HepG2 (cell line): ENCODE results near the gene LCA5. TPM values are rescaled to one million over a fixed set of nuclear protein-coding genes. Genes with fewer than 3 reads are reported as not detected.

Experiments
- ATAC-seq: fragments of 200-7000 bp; cut with Tn5 transposase; 3 replicates; pipeline ENCODE4 v1.9.1; 2020; ENCODE audit warnings: mild to moderate bottlenecking, moderate library complexity
- BruUV-seq: library from RNA; stranded (reverse); fragments of 400-500 nt; replicated peaks from 2 replicates; lab custom pipeline; 2021; lab: Mats Ljungman, UMichigan
- CTCF ChIA-PET: fragments of 300-600 bp; formaldehyde crosslinking; extraction: SDS; loops from one replicate; lab custom pipeline; 2021; ENCODE audit warnings: low total read pairs, inconsistent platforms, low intra/inter-chr PET ratio; lab: Yijun Ruan, JAX
- POLR2A ChIA-PET: fragments of 350-600 bp; sonication (Branson Sonifier 250); formaldehyde crosslinking; loops from one replicate; lab custom pipeline; 2020; ENCODE audit warnings: antibody characterized with exemption, inconsistent platforms; lab: Yijun Ruan, JAX
- DNase-seq: peaks from one replicate; pipeline ENCODE4 v3.0.0-alpha.2; 2015; ENCODE audit warnings: low spot score
- FAIRE-seq: peaks from 3 replicates; lab custom pipeline; 2011; peaks lifted over from hg19 to GRCh38; lab: Jason Lieb, UNC
- H2AFZ ChIP-seq: one replicate; pipeline ENCODE4 v1.6.1; 2011; ENCODE audit warnings: low read length, inconsistent platforms
- H3K27ac ChIP-seq: fragments of 300-600 bp; 3 replicates; pipeline ENCODE4 v1.8.0; 2011; ENCODE audit warnings: mixed run types, mild to moderate bottlenecking, mixed read lengths, low read length, inconsistent platforms; ENCODE audit not compliant: insufficient read depth; ENCODE audit errors: extremely low read length
- H3K27me3 ChIP-seq, 2 experiments: fragments of 200-600 bp in 1 of 2; 2 replicates in 1 of 2; 3 replicates in 1 of 2; pipeline versions ENCODE4 v1.6.0 to v1.8.0; 2011; ENCODE audit warnings: low read length in 2 of 2, mild to moderate bottlenecking in 2 of 2, moderate library complexity in 2 of 2, inconsistent platforms in 1 of 2; ENCODE audit not compliant: insufficient read depth in 2 of 2, control insufficient read depth in 1 of 2
- H3K36me3 ChIP-seq, 2 experiments: fragments of 200-600 bp in 1 of 2; replicated peaks in 1 of 2; 2 replicates in 1 of 2; 3 replicates in 1 of 2; pipeline versions ENCODE4 v1.5.1 to v1.8.0; 2011; ENCODE audit warnings: low read length in 2 of 2, inconsistent platforms in 1 of 2; ENCODE audit not compliant: insufficient read depth in 2 of 2, control insufficient read depth in 1 of 2
- H3K4me1 ChIP-seq: 2 replicates; pipeline ENCODE4 v1.5.1; 2012; ENCODE audit warnings: low read length, inconsistent platforms; ENCODE audit not compliant: insufficient read depth
- H3K4me2 ChIP-seq: 2 replicates; pipeline ENCODE4 v1.6.0; 2011; ENCODE audit warnings: low read depth, low read length, inconsistent platforms
- H3K4me3 ChIP-seq, 3 experiments: fragments of 200-600 bp in 1 of 3; sonication (generic), shearing (Covaris generic) in 1 of 3; replicated peaks in 1 of 3; 2 replicates each; pipeline ENCODE4 v1.5.1; 2011 to 2016; ENCODE audit warnings: low read length in 3 of 3, inconsistent platforms in 2 of 3, low read depth in 2 of 3, mild to moderate bottlenecking in 2 of 3, control low read depth in 1 of 3, mixed read lengths in 1 of 3; ENCODE audit not compliant: insufficient read depth in 1 of 3
- H3K79me2 ChIP-seq: one replicate; pipeline ENCODE4 v1.6.1; 2011; ENCODE audit warnings: low read length, inconsistent platforms; ENCODE audit not compliant: insufficient read depth
- H3K9ac ChIP-seq: 2 replicates; pipeline ENCODE4 v1.6.0; 2011; ENCODE audit warnings: mild to moderate bottlenecking, low read depth, low read length, inconsistent platforms; ENCODE audit not compliant: insufficient read depth
- H3K9me3 ChIP-seq: 2 replicates; pipeline ENCODE4 v1.5.1; 2012; ENCODE audit warnings: mild to moderate bottlenecking, low read length
- H4K20me1 ChIP-seq: 2 replicates; pipeline ENCODE4 v1.6.0; 2011; ENCODE audit warnings: inconsistent platforms, mild to moderate bottlenecking, low read length, moderate library complexity; ENCODE audit not compliant: insufficient read depth
- HMGXB4 ChIP-seq, 2 experiments: sonication (generic) in 1 of 2; formaldehyde crosslinking in 1 of 2; IDR thresholded peaks; 2 replicates each; pipeline versions ENCODE4 v1.4.0 to v1.6.1; 2018 to 2020; ENCODE audit warnings: missing genetic modification reagents in 2 of 2, borderline replicate concordance in 1 of 2, low read depth in 1 of 2, mild to moderate bottlenecking in 1 of 2, missing biosample characterization in 1 of 2
- MIER3 ChIP-seq: IDR thresholded peaks from 2 replicates; pipeline ENCODE4 v1.6.1; 2016; ENCODE audit warnings: missing compliant biosample characterization, borderline replicate concordance
- MTF1 ChIP-seq: sonication (generic); formaldehyde crosslinking; IDR thresholded peaks from 2 replicates; pipeline ENCODE4 v1.5.0; 2020; ENCODE audit warnings: missing genetic modification reagents
- NFKB2 ChIP-seq: sonication (generic); formaldehyde crosslinking; IDR thresholded peaks from 2 replicates; pipeline ENCODE4 v1.4.0; 2020; ENCODE audit warnings: missing genetic modification reagents, borderline replicate concordance
- SCMH1 ChIP-seq: sonication (generic); formaldehyde crosslinking; IDR thresholded peaks from 2 replicates; pipeline ENCODE4 v1.9.0; 2021; ENCODE audit warnings: missing genetic modification reagents, mild to moderate bottlenecking, borderline replicate concordance
- TCF7L2 ChIP-seq: IDR thresholded peaks from 2 replicates; pipeline ENCODE4 v1.6.1; 2011; ENCODE audit warnings: mild to moderate bottlenecking, low read depth, low read length, moderate library complexity
- THRA ChIP-seq: sonication (generic); formaldehyde crosslinking; IDR thresholded peaks from 2 replicates; pipeline ENCODE4 v1.4.0; 2020; ENCODE audit warnings: missing genetic modification reagents, borderline replicate concordance
- TMF1 ChIP-seq: sonication (generic); formaldehyde crosslinking; IDR thresholded peaks from 2 replicates; pipeline ENCODE4 v1.8.1; 2022; ENCODE audit warnings: low read depth, missing genetic modification reagents
- ZNF567 ChIP-seq: sonication (generic); formaldehyde crosslinking; IDR thresholded peaks from 2 replicates; pipeline ENCODE4 v1.8.1; 2023; ENCODE audit warnings: mild to moderate bottlenecking, missing genetic modification reagents, borderline replicate concordance
- ZNF691 ChIP-seq: sonication (generic); formaldehyde crosslinking; IDR thresholded peaks from 2 replicates; pipeline ENCODE4 v1.4.0; 2020; ENCODE audit warnings: missing genetic modification reagents, low read depth, mild to moderate bottlenecking, borderline replicate concordance
- ZNF777 ChIP-seq: sonication (generic); formaldehyde crosslinking; IDR thresholded peaks from 2 replicates; pipeline ENCODE4 v1.4.0; 2020; ENCODE audit warnings: missing genetic modification reagents
- WGBS: methylation state at CpG from one replicate; pipeline ENCODE4 v1.1.6; 2017; ENCODE audit warnings: low lambda C conversion rate; 5-methylcytosine and 5-hydroxymethylcytosine counted together
- in situ Hi-C: cut with HindIII; loops from 2 replicates; pipeline ENCODE4 v1.10.0; 2017; ENCODE audit warnings: low pct_unique_long_range_greater_than_20kb; ENCODE audit not compliant: extremely low pct_ligation_motif_present
- intact Hi-C: fragments of 100-400 bp; cut with micrococcal nuclease; formaldehyde crosslinking; loops from one replicate; pipeline ENCODE4 v1.10.0; 2022; ENCODE audit not compliant: unreplicated experiment
- polyA plus RNA-seq, 8 experiments: library from polyadenylated mRNA; depleted of rRNA in 3 of 8; stranded (reverse) in 7 of 8; unstranded in 1 of 8; fragments of >200 nt; fragmentation: Illumina TruSeq in 4 of 8; extraction: Trizol in 4 of 8; gene quantifications; 2 replicates each; pipeline versions ENCODE4 v1.2.1 to v1.2.3, GENCODE V29; 2011 to 2016; ENCODE audit warnings: low read depth in 4 of 8, missing spikeins in 1 of 8, mixed read lengths in 1 of 8; ENCODE audit not compliant: insufficient read depth in 1 of 8
- total RNA-seq, 5 experiments: library from RNA; depleted of rRNA; stranded (reverse); fragments of >200 nt; fragmentation: Illumina TruSeq; extraction: Trizol; gene quantifications; 2 replicates each; pipeline ENCODE4 v1.2.3, GENCODE V29; 2016; ENCODE audit warnings: low read depth in 1 of 5
- TF ChIP-seq, protein P1 (sequence below): sonication (generic); formaldehyde crosslinking; IDR thresholded peaks from 2 replicates; pipeline ENCODE4 v1.5.0; 2020; ENCODE audit warnings: missing genetic modification reagents

The LCA5 gene
- total and polyA plus RNA-seq, 2 of the 13 experiments (the other 11 are each of a cell fraction or from before 2014, with no cell fraction given) = 0.84 to 4.6 TPM

DNA sequence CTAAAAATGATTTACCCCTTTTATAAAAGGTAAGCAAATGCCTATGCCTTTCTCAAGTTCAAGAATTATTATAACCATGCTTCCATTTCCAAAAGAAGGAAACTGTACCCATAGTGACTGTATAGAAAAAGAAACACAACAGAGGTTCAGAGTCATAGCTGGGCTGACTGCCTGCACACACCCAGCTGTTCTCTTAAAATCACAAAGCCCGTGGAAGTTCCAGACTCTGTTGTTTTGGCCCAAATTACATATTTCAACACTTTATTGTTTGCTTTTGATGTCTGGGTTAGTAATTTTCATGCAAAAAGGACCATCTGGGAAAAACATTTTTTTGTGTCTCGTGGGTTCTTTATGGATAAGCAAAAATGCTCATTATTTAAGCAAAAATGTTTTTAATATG is 99.2 kb downstream of the LCA5 start:
- Histone ChIP-seq H3K4me2 (no peak overlapping the region), H4K20me1 (no peaks in the 10 kb centered on the region), H3K9me3 (no peaks in the 10 kb centered on the region), H3K4me3 (no peak overlapping the region), H3K27ac (no peak overlapping the region), H3K9ac (no peak overlapping the region), H3K79me2 (no peaks in the 10 kb centered on the region), H3K4me1 (no peaks in the 10 kb centered on the region), H3K36me3 (no peaks in the 10 kb centered on the region), H2AFZ (no peak overlapping the region), H3K27me3 (0 out of 5 replicates have a peak, but pooled peaks cover 0 to 4% of the 10 kb centered on the region in 2 experiments)
- ATAC-seq (no peak), FAIRE-seq (no peak), DNase-seq (no peak)
- ChIA-PET POLR2A (no interaction called here), CTCF (no interaction called here)
- intact Hi-C loops (no loop called here), in situ Hi-C loops (no loop called here)
- 8% methylated on average over 2 of the region's 2 CpGs for WGBS
- no TSS peak for BruUV-seq
- TF ChIP-seq NFKB2 (CRISPR knock-in tag) = no peak
- no peak for TF ChIP-seq THRA
- TF ChIP-seq, protein P1, sequence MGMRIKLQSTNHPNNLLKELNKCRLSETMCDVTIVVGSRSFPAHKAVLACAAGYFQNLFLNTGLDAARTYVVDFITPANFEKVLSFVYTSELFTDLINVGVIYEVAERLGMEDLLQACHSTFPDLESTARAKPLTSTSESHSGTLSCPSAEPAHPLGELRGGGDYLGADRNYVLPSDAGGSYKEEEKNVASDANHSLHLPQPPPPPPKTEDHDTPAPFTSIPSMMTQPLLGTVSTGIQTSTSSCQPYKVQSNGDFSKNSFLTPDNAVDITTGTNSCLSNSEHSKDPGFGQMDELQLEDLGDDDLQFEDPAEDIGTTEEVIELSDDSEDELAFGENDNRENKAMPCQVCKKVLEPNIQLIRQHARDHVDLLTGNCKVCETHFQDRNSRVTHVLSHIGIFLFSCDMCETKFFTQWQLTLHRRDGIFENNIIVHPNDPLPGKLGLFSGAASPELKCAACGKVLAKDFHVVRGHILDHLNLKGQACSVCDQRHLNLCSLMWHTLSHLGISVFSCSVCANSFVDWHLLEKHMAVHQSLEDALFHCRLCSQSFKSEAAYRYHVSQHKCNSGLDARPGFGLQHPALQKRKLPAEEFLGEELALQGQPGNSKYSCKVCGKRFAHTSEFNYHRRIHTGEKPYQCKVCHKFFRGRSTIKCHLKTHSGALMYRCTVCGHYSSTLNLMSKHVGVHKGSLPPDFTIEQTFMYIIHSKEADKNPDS (CRISPR knock-in tag) = no peak
- no peak for TF ChIP-seq ZNF691 (CRISPR knock-in tag)
- TF ChIP-seq ZNF777 (CRISPR knock-in tag) = no peak
- no peak for TF ChIP-seq TCF7L2
- TF ChIP-seq TMF1 (CRISPR knock-in tag) = no peak
- TF ChIP-seq ZNF567 (CRISPR knock-in tag) = no peak
- no peak for TF ChIP-seq HMGXB4 (CRISPR knock-in tag; IDR thresholded peaks at IDR 0.05; ENCODE audit: borderline replicate concordance in 1 of 2, low read depth in 1 of 2)
- TF ChIP-seq SCMH1 (CRISPR knock-in tag) = no peak
- TF ChIP-seq MTF1 (CRISPR knock-in tag) = no peak
- no peak for TF ChIP-seq MIER3
